Neuronal stem cell (in vitro differentiated cells): Measurements from ENCODE around the gene ZNF750.
A peak's percentile ranks its signal among the peaks of the same experiment; 100 is the strongest.

Experiments
- DNase-seq: peaks from one replicate; pipeline ENCODE4 v3.0.0-alpha.2; 2013; ENCODE audit warnings: low spot score
- H2AFZ ChIP-seq: one replicate; pipeline ENCODE4 v1.6.1; 2013; ENCODE audit warnings: mild to moderate bottlenecking, low read length, inconsistent platforms
- H2AK5ac ChIP-seq: 2 replicates; pipeline ENCODE4 v1.6.1; 2013; ENCODE audit warnings: low read depth, mild to moderate bottlenecking, inconsistent platforms, low read length, moderate library complexity, mixed read lengths
- H2BK120ac ChIP-seq: 2 replicates; pipeline ENCODE4 v1.6.1; 2013; ENCODE audit warnings: low read depth, mild to moderate bottlenecking, inconsistent platforms, low read length, moderate library complexity, mixed read lengths
- H2BK12ac ChIP-seq: one replicate; pipeline ENCODE4 v1.6.1; 2013; ENCODE audit warnings: low read length, inconsistent platforms
- H2BK15ac ChIP-seq: 2 replicates; pipeline ENCODE4 v1.6.1; 2013; ENCODE audit warnings: mild to moderate bottlenecking, low read length, inconsistent platforms, mixed read lengths
- H2BK5ac ChIP-seq: one replicate; pipeline ENCODE4 v1.6.1; 2013; ENCODE audit warnings: inconsistent platforms, mild to moderate bottlenecking, low read length, moderate library complexity
- H3K14ac ChIP-seq: one replicate; pipeline ENCODE4 v1.6.1; 2013; ENCODE audit warnings: low read length, inconsistent platforms
- H3K18ac ChIP-seq: 2 replicates; pipeline ENCODE4 v1.6.1; 2013; ENCODE audit warnings: low read length, inconsistent platforms
- H3K23ac ChIP-seq: 2 replicates; pipeline ENCODE4 v1.6.1; 2013; ENCODE audit warnings: low read depth, mild to moderate bottlenecking, mixed read lengths, low read length, inconsistent platforms; ENCODE audit not compliant: poor library complexity
- H3K27ac ChIP-seq: replicated peaks from 3 replicates; pipeline ENCODE4 v1.5.1; 2013; ENCODE audit warnings: low read length, inconsistent platforms
- H3K27me3 ChIP-seq, 3 experiments: 2 replicates each; pipeline ENCODE4 v1.6.1; 2013; ENCODE audit warnings: low read length in 3 of 3, mild to moderate bottlenecking in 2 of 3, inconsistent platforms in 1 of 3, low read depth in 1 of 3, mixed read lengths in 1 of 3, moderate library complexity in 1 of 3; ENCODE audit not compliant: control insufficient read depth in 3 of 3, insufficient read depth in 3 of 3
- H3K36me3 ChIP-seq, 2 donors: replicated peaks in 1 of 2; 2 replicates each; pipeline ENCODE4 v1.6.1; 2013; ENCODE audit warnings: low read length in 2 of 2; ENCODE audit not compliant: control insufficient read depth in 2 of 2, insufficient read depth in 2 of 2
- H3K4ac ChIP-seq: 2 replicates; pipeline ENCODE4 v1.6.1; 2013; ENCODE audit warnings: inconsistent platforms, mild to moderate bottlenecking, low read length, moderate library complexity
- H3K4me1 ChIP-seq, 2 donors: 1 replicate in 1 of 2; 2 replicates in 1 of 2; pipeline ENCODE4 v1.6.1; 2013; ENCODE audit warnings: low read length in 2 of 2, low read depth in 1 of 2; ENCODE audit not compliant: control insufficient read depth in 2 of 2, insufficient read depth in 1 of 2
- H3K4me2 ChIP-seq: one replicate; pipeline ENCODE4 v1.6.1; 2013; ENCODE audit warnings: mild to moderate bottlenecking, low read length, inconsistent platforms; ENCODE audit not compliant: insufficient read depth, poor library complexity, severe bottlenecking
- H3K4me3 ChIP-seq, 2 donors: 2 replicates each; pipeline ENCODE4 v1.5.1; 2013; ENCODE audit warnings: low read length in 2 of 2, mild to moderate bottlenecking in 2 of 2, inconsistent platforms in 1 of 2, moderate library complexity in 1 of 2
- H3K79me1 ChIP-seq: one replicate; pipeline ENCODE4 v1.6.1; 2013; ENCODE audit warnings: low read depth, mild to moderate bottlenecking, inconsistent platforms, low read length, moderate library complexity
- H3K9ac ChIP-seq: one replicate; pipeline ENCODE4 v1.6.1; 2013; ENCODE audit warnings: mild to moderate bottlenecking, low read depth, low read length, inconsistent platforms; ENCODE audit not compliant: poor library complexity
- H3K9me3 ChIP-seq, 2 donors: replicated peaks in 1 of 2; 2 replicates each; pipeline versions ENCODE3 to v1.6.1; 2013; ENCODE audit warnings: low read length in 2 of 2, mild to moderate bottlenecking in 2 of 2, inconsistent platforms in 1 of 2, low read depth in 1 of 2, mixed read lengths in 1 of 2, moderate library complexity in 1 of 2; ENCODE audit not compliant: control insufficient read depth in 2 of 2, insufficient read depth in 1 of 2
- H4K8ac ChIP-seq: one replicate; pipeline ENCODE4 v1.6.1; 2013; ENCODE audit warnings: low read depth, mild to moderate bottlenecking, inconsistent platforms, low read length, moderate library complexity
- H4K91ac ChIP-seq: one replicate; pipeline ENCODE4 v1.6.1; 2013; ENCODE audit warnings: low read length, low read depth, mild to moderate bottlenecking, inconsistent platforms; ENCODE audit not compliant: poor library complexity
- WGBS, 2 donors: extraction: QIAGEN DNeasy Blood & Tissue Kit; methylation state at CpG; one replicate each; pipeline ENCODE4 v1.1.7; 2013; ENCODE audit warnings: missing lambda C conversion rate in 2 of 2, mixed read lengths in 1 of 2; ENCODE audit not compliant: insufficient read length in 2 of 2, insufficient replicate concordance in 1 of 2; ENCODE audit errors: extremely low coverage in 2 of 2; 5-methylcytosine and 5-hydroxymethylcytosine counted together

Gene ZNF750

DNA sequence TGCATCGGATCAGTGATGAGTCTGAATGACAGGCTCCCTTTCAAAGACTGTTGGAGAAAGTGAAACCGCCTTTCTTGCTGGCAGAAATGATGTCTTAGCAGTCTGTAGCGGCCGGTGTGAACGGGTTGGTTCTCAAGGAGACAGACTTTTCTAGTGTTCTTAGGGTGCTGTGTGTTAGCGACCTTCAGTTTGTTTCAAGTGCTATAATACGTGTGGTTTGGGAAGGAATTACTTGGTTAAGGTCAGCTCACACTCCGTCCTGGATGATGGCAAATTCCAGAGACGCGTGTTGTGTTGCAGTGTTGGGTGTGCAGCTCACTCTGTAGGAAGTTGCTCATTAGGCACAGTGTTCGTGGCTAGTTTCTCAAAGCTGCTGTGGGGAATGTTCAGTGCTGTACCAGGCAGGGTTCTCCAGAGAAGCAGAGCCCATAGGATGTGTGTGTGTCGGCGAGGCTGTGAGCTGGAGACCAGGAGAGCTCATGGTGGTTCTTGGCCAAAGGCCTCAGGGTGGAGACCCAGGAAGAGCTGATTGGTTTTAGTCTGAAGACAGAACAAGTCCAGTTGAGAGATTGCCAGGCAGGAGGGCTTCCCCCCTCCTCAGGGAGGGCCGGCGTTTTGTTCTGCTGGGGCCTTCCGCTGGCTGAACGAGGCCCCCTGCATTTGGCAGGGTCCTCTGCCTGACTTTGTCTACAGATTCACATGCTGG is 37.6 kb downstream of the ZNF750 start:
- Histone ChIP-seq H3K36me3 (peaks cover 30 to 75% of the 10 kb centered on the region in 2 donors), H3K9ac (no peak overlapping the region), H3K4me3 (no peak overlapping the region), H3K23ac (no peak overlapping the region), H2AFZ (no peak overlapping the region), H4K91ac (no peak overlapping the region), H2BK15ac (no peak overlapping the region), H3K9me3 (peaks cover 15 to 18% of the 10 kb centered on the region in 2 donors), H3K4ac (no peak overlapping the region), H3K4me2 (no peak overlapping the region), H2BK120ac (no peak overlapping the region), H3K14ac (no peak overlapping the region), H3K4me1 (peaks cover 0 to 4% of the 10 kb centered on the region in 2 donors), H2AK5ac (no peak overlapping the region), H2BK12ac (no peak overlapping the region), H3K27me3 (peaks cover 0 to 2% (median 0%) of the 10 kb centered on the region in 3 experiments), H4K8ac (no peak overlapping the region), H2BK5ac (no peak overlapping the region), H3K18ac (no peak overlapping the region), H3K79me1 (peaks cover 29% of the 10 kb centered on the region), H3K27ac (no peak overlapping the region)
- DNase-seq, result no peak
- WGBS, 2 donors, result no CpG with 5 or more reads among the region's 17 CpGs

DNA sequence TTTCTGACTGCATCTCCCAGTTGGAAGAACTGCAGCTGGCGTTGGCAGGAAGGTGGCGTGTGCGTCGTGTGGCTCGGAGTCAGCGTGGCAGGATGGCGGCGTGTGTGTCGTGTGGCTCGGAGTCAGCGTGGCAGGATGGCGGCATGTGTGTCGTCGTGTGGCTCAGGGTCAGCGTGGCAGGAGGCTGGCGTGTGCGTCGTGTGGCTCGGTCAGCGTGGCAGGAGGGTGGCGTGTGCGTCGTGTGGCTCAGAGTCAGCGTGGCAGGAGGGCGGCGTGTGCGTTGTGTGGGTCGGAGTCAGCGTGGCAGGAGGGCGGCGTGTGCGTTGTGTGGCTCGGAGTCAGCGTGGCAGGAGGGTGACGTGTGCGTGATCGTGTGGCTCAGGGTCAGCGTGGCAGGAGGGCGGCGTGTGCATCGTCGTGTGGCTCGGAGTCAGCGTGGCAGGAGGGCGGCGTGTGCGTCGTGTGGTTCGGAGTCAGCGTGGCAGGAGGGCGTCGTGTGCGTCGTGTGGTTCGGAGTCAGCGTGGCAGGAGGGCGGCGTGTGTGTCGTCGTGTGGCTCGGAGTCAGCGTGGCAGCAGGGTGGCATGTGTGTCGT is 38.3 kb downstream of the ZNF750 start:
- Histone ChIP-seq H4K8ac (no peak overlapping the region), H3K4me2 (no peak overlapping the region), H3K4me1 (peaks cover 0 to 4% of the 10 kb centered on the region in 2 donors), H3K27me3 (peaks cover 0 to 2% (median 0%) of the 10 kb centered on the region in 3 experiments), H2AFZ (no peak overlapping the region), H3K79me1 (peaks cover 25% of the 10 kb centered on the region), H3K4ac (no peak overlapping the region), H2AK5ac (no peak overlapping the region), H3K27ac (no peak overlapping the region), H3K14ac (peak overlapping the region; percentile 71), H2BK5ac (no peak overlapping the region), H3K36me3 (peaks cover 28 to 75% of the 10 kb centered on the region in 2 donors), H2BK12ac (peak overlapping the region; percentile 31), H4K91ac (no peak overlapping the region), H2BK120ac (no peak overlapping the region), H3K9me3 (peaks cover 15 to 18% of the 10 kb centered on the region in 2 donors), H3K4me3 (no peak overlapping the region), H3K18ac (no peak overlapping the region), H3K9ac (peak overlapping the region; percentile 21), H3K23ac (peak overlapping the region; percentile 93), H2BK15ac (no peak overlapping the region)
- DNase-seq, result no peak
- no CpG with 5 or more reads among the region's 63 CpGs for WGBS, 2 donors

DNA sequence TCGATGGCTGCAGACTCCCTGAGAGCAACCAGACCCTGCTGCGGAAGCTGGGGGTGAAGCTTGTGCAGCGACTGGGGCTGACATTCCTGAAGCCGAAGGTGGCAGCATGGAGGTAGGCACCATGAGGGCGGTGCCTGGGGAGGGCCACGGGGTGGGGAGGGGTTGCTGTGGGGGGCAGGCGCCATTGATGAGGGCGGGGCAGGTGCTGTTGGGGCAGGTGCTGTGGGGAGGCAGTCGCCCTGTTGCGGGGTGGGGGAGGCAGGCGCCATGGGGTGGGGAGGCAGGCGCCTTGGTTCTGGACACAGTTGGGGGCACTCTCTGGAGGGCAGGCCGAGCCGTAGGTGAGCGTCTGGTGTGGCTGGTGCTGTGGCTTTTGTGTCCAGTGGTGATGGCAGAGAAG is 38.9 kb downstream of the ZNF750 start:
- no peak for DNase-seq
- Histone ChIP-seq H3K79me1 (peaks cover 25% of the 10 kb centered on the region), H2BK15ac (no peak overlapping the region), H3K36me3 (peaks cover 22 to 75% of the 10 kb centered on the region in 2 donors), H2BK5ac (no peak overlapping the region), H3K27me3 (peaks cover 0 to 2% (median 0%) of the 10 kb centered on the region in 3 experiments), H3K4me1 (peaks cover 0 to 4% of the 10 kb centered on the region in 2 donors), H3K23ac (no peak overlapping the region), H4K91ac (no peak overlapping the region), H3K9me3 (peaks cover 15 to 18% of the 10 kb centered on the region in 2 donors), H2BK12ac (no peak overlapping the region), H3K4me2 (no peak overlapping the region), H3K14ac (no peak overlapping the region), H2AFZ (no peak overlapping the region), H2AK5ac (no peak overlapping the region), H3K9ac (no peak overlapping the region), H2BK120ac (no peak overlapping the region), H3K18ac (no peak overlapping the region), H4K8ac (no peak overlapping the region), H3K27ac (no peak overlapping the region), H3K4ac (no peak overlapping the region), H3K4me3 (no peak overlapping the region)
- no CpG with 5 or more reads among the region's 15 CpGs for WGBS, 2 donors

DNA sequence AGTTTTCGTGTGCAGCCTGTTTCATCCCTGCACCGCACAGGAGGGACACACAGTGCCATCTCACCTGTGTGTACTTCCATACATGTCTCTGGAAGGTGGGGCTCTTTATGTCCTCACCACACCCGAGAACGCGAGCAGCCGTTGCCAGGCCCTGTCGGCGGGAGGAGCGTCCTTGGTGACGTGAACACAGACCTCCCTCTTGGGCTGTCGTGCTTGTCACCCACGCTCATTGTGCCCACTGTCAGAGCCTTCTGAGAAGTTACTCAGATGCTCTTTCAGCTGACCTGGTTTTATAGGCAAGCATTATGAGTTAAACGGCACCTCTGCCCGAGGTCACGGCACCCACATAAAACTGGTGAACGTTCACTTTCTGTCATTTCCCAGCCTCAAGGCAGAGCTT is 40.2 kb downstream of the ZNF750 start:
- no peak overlapping the region for H3K4me2 ChIP-seq
- no peak overlapping the region for H2BK12ac ChIP-seq
- no peak overlapping the region for H3K18ac ChIP-seq
- H3K23ac ChIP-seq, result no peak overlapping the region
- no peak overlapping the region for H2BK5ac ChIP-seq
- H3K4me3 ChIP-seq, result no peak overlapping the region
- H3K9me3 ChIP-seq, result peaks cover 15 to 18% of the 10 kb centered on the region in 2 donors
- H3K79me1 ChIP-seq, result peaks cover 27% of the 10 kb centered on the region
- H3K4me1 ChIP-seq, result peaks cover 0 to 4% of the 10 kb centered on the region in 2 donors
- no peak overlapping the region for H2AFZ ChIP-seq
- no peak overlapping the region for H2BK15ac ChIP-seq
- no peak overlapping the region for H3K27ac ChIP-seq
- WGBS, 2 donors, result no CpG with 5 or more reads among the region's 16 CpGs
- H4K91ac ChIP-seq, result no peak overlapping the region
- H4K8ac ChIP-seq, result no peak overlapping the region
- H3K36me3 ChIP-seq, result peaks cover 26 to 77% of the 10 kb centered on the region in 2 donors
- H2BK120ac ChIP-seq, result no peak overlapping the region
- H3K9ac ChIP-seq, result peak overlapping the region; percentile 21
- H3K27me3 ChIP-seq, result peaks cover 0 to 2% (median 0%) of the 10 kb centered on the region in 3 experiments
- no peak overlapping the region for H2AK5ac ChIP-seq
- H3K4ac ChIP-seq, result no peak overlapping the region
- no peak for DNase-seq
- no peak overlapping the region for H3K14ac ChIP-seq
